GM15510 (cell line): ENCODE data around the gene FBXO47.

Source experiments
- POLR2A ChIP-seq: IDR thresholded peaks from 3 replicates; pipeline ENCODE4 v1.6.1; 2011; ENCODE audit warnings: borderline replicate concordance; ENCODE audit not compliant: insufficient read length; ENCODE audit errors: extremely low read depth

The FBXO47 gene

GRCh38 chr17:38914741-38915638, 52.2 kb downstream of the FBXO47 start:
- no peak for TF ChIP-seq POLR2A

GRCh38 chr17:38912221-38912813, 54.9 kb downstream of the FBXO47 start:
- no peak for TF ChIP-seq POLR2A

DNA sequence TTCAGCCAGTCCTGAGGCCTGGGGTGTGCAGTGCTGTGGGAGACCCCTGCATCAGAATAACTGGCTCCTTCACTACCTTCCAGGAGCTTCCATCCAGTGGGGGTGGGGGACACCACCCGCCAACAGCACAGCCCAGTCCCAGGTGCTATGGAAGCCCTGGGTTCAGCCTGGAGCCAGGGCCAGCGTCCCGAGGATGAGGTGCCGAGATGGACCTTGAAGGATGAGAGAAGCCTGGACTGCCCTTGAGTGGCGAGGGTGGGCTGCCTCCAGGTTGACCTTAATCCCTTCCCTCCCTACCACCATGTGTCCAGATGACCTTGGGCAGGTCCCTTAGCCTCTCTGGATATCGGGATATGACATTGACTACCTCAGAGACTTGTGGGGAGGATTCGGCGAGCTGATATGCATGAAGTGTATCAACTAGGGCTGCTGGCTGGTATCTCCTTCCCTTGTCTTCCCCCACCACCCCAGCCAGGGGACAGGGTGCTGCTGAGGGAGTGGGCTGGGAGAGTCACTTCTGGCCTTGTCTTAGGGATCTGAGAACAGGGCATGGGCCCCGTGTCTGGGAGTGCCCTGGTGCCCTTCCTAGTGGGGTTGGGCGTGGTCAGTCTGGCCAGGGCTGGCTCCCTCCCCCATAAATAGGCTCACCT, 56.0 kb downstream of the FBXO47 start:
- TF ChIP-seq POLR2A = no peak

GRCh38 chr17:38910325-38910724, 56.9 kb downstream of the FBXO47 start:
- TF ChIP-seq POLR2A = no peak

- TF ChIP-seq POLR2A = no peak
These were observed 58.5 kb downstream of the FBXO47 start for GRCh38 chr17:38908676-38909181.

DNA sequence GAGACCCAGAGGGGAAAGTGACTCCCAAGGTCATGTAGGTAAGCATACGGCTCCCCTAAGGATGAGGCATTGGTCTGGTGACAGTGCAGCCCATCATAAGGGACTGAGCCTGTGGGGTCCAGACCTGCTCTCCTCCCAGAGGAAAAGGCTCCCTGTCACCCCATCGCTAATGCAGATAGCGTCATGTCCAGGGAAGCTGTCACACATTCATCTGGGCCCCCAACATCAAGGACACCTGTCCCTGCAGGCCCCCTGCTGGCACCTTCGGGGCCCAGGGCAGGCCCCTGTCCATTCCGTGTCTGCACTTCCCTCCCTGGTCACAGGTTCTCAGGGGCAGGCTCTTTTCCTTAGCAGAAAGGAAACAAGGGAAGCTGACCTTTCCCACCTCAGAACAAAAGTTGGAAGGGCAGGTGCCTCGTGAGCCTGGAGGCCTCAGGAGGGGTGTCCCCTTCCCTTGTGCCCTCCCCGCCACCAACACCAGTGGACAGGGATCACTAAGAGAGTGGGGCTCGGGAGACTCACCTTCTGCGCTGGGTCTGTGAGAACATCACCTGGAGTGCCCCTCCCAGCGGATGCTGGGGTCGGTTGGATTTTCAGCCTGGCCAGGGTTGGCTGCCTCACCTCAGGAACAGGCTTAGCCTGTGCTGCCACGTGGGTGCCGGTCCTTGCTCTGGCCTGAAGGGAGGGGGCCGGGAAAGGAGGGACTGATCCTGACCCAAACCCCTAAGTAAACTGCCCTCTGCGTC, 59.1 kb downstream of the FBXO47 start:
- no peak for TF ChIP-seq POLR2A

- no peak for TF ChIP-seq POLR2A
These were observed 60.6 kb downstream of the FBXO47 start for GRCh38 chr17:38906460-38907228.

DNA sequence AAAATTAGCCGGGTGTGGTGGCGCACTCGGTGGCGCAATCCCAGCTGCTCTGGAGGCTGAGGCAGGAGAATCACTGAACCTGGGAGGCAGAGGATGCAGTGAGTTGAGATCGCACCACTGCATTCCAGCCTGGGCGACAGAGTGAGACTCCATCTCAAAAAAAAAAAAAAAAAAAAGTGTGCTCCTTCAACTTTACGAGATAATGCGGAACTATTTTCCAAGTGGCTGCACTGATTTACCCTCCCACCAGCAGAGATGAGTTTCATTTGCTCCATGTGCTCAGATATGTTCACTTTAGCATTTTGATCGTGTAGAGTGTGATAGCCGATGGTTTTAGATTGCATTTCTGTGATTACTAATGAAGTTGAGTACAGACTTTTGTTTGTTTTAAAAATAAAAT, 61.8 kb downstream of the FBXO47 start:
- no peak for TF ChIP-seq POLR2A

- no peak for TF ChIP-seq POLR2A
These were observed 62.3 kb downstream of the FBXO47 start for GRCh38 chr17:38904892-38905291.

- TF ChIP-seq POLR2A = no peak
These were observed 63.8 kb downstream of the FBXO47 start for GRCh38 chr17:38903404-38903803.

DNA sequence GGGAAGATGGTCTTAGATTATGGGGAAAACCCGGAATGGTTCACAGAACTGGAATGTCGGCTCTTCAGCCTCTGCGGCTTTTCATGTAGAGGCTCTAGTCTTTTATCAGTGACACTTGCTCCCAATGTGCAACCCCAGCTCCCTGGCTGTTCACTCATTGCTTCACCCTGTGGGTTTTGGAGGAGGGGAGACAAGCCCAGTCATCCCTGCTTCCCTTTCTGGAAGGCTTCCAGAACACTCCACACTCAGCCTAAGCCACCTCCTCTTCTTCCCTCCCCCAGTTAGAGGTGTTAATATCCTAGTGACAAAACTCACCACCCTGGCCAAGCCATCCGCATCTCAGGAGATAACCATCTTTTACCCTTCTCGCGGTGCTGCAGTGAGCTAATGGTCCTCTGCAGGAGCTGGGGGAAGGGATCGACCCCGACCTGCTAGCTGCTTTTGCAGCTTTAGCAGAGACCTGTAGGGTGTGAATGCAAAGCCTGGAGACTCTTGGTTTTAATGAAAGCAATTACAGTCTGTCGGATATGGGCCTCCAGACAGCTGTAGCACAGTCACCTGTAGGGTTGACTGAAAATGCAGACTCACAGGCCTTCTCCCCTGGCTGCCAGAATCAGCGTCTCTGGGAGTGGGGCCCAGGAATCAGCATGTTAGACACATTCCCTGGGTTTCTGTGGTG, 66.1 kb downstream of the FBXO47 start:
- no peak for TF ChIP-seq POLR2A

GRCh38 chr17:38899421-38899820, 67.8 kb downstream of the FBXO47 start:
- TF ChIP-seq POLR2A = no peak

DNA sequence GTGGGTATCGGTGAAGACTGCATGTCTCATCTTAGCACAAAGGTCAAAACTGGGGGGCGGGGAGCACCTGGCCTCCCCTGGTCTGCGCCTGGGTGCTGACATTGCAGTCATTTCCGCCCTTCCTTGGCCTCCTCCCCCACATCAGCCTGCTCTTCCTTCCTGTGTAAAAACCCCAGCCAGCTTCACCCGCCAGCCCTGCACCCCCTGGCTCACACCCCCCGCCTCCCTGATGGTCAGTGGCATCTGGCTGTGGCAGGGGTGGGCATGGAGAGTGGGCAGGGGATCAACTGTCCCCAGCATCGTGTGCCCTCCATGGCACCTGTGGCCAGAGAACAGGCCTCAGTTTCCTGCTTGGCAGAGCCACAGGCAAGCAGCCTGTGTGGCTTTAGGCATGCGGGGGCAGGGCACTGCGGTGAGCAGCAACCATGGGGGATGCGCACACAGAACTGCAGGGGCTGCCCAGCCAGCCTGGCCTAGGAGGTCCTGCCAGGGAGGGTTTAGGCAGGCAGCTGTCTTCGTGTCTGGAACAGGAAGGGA, 68.3 kb downstream of the FBXO47 start:
- TF ChIP-seq POLR2A = peak; percentile 42
